Fibroblast of lung (primary cell): Measurements from ENCODE around the gene SOCS1.

Source experiments
- EZH2 ChIP-seq: IDR thresholded peaks from 2 replicates; pipeline ENCODE4 v1.5.1; 2012; ENCODE audit warnings: low read length, control low read depth, mild to moderate bottlenecking; ENCODE audit errors: missing control alignments
- TF ChIP-seq, protein P1 (sequence below), 2 donors: IDR thresholded peaks in 1 of 2; conservative IDR thresholded peaks in 1 of 2; 1 replicate in 1 of 2; 2 replicates in 1 of 2; pipeline ENCODE4 v1.5.1; 2011 to 2012; ENCODE audit warnings: low read length in 2 of 2, control low read depth in 1 of 2, inconsistent platforms in 1 of 2, low read depth in 1 of 2, mild to moderate bottlenecking in 1 of 2

DNA sequence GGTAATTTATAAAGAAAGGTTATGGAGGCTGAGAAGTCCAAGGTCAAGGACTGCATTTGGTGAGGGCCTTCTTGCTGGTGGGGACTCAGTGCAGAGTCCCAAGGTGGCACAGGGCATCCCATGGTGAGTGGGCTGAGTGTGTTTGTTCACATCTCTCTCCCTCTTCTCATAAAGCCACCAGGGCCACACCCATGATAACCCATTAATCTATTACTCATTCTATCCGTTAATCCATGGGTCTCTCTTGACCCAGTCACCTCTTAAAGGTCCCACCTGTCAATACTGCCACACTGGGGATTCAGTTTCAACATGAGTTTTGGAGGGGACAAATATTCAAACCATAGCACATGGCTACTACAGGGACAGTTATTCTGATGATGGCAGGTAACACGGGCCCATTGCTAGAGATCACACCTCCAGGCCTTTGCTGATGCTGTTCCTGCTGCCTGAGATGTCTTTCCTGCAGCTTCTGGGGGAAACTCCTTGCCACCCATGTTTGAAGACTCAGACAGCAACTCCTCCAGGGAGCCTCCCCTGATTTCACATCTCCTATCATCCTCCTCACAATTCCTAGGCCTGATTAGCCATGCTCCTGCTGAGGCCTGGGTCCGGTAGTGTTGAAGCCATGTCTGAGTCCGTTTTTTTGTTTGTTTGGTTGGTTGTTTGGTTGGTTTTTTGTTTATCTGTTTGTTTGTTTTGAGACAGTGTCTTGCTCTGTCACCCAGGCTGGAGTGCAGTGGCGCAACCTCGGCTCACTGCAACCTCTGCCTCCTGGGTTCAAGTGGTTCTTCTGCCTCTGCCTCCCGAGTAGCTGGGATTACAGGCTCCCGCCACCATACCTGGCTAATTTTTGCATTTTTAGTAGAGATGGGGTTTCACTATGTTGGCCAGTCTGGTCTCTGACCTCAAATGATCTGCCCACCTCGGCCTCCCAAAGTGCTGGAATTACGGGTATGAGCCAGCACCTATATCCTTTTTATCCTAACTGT, 16.1 kb downstream of the SOCS1 start:
- TF ChIP-seq, protein P1, sequence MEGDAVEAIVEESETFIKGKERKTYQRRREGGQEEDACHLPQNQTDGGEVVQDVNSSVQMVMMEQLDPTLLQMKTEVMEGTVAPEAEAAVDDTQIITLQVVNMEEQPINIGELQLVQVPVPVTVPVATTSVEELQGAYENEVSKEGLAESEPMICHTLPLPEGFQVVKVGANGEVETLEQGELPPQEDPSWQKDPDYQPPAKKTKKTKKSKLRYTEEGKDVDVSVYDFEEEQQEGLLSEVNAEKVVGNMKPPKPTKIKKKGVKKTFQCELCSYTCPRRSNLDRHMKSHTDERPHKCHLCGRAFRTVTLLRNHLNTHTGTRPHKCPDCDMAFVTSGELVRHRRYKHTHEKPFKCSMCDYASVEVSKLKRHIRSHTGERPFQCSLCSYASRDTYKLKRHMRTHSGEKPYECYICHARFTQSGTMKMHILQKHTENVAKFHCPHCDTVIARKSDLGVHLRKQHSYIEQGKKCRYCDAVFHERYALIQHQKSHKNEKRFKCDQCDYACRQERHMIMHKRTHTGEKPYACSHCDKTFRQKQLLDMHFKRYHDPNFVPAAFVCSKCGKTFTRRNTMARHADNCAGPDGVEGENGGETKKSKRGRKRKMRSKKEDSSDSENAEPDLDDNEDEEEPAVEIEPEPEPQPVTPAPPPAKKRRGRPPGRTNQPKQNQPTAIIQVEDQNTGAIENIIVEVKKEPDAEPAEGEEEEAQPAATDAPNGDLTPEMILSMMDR (conservative IDR thresholded peaks at IDR 0.05 in 1 of 2, IDR thresholded peaks at IDR 0.05 in 1 of 2; ENCODE audit: low read depth in 1 of 2, low read length in 2 of 2), result no peak
- TF ChIP-seq EZH2, result no peak
